ENCODE results near the gene CEBPA.

Gene CEBPA

DNA sequence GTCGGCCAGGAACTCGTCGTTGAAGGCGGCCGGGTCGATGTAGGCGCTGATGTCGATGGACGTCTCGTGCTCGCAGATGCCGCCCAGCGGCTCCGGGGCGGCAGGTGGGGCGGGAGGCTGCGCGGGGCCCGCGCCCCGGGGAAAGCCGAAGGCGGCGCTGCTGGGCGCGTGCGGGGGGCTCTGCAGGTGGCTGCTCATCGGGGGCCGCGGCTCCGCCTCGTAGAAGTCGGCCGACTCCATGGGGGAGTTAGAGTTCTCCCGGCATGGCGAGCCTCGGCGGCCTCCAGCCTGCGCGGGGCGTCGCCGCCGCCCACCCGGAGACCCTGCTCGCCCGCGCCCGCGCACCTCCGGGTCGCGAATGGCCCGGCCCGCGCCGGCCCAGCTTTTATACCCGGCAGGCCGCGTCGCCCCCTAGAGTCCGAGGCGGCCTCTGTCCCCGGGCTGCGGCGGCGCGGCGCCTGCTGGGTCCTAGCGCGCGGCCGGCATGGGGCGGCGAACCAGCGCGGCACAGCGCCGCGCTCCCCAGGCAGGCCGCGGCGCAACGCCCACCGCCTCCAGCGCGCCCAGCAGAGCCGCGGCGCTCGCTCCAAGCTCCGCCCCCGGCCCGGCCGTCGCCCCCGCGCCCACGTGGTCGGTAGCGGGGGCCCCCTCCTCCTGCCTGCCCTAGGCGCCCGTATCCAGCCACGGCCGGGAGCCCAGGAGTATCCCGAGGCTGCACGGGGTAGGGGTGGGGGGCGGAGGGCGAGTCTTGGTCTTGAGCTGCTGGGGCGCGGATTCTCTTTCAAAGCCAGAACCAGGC lies at the start of gene CEBPA:
Gene CEBPA (minus strand): TSS at position 360 of the 799 bp plus-strand sequence. CDS start 120 bp downstream, at position 240.
- peak; percentile 77 for DNase-seq

DNA sequence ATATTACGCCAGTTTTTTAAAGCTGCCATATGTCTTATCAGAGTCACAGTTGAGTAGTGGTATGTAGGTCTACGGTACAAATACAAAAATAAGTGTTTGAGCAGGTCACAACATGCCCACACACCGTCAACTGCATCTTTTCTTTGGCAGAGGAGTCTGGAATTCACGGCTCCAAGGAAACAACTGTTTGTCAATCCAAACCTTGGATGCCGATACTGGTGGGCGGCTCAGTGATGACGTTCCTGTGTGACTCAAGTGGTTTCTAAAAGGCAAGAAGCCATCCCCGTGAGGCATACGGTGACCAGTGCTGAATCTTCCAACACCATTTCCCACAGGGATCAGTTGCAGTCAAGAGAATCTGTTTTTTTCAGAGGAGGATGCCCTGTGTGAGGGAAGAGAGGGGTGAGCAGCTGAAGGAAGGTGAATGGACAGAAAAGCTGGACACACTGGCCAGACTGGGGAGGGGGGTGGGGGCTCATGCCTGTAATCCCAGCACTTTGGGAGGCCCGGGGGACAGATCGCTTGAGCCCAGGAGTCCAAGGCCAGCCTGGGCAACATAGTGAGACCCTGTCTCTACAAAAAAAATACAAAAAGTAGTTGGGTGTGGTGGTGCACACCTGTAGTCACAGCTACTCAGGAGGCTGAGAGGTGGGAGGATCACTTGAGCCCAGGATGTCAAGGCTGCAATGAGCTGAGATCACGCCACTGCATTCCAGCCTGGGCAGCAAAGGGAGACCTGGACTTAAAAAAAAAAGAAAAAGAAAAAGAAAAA lies 48.4 kb upstream of the CEBPA start:
- DNase-seq: no peak

DNA sequence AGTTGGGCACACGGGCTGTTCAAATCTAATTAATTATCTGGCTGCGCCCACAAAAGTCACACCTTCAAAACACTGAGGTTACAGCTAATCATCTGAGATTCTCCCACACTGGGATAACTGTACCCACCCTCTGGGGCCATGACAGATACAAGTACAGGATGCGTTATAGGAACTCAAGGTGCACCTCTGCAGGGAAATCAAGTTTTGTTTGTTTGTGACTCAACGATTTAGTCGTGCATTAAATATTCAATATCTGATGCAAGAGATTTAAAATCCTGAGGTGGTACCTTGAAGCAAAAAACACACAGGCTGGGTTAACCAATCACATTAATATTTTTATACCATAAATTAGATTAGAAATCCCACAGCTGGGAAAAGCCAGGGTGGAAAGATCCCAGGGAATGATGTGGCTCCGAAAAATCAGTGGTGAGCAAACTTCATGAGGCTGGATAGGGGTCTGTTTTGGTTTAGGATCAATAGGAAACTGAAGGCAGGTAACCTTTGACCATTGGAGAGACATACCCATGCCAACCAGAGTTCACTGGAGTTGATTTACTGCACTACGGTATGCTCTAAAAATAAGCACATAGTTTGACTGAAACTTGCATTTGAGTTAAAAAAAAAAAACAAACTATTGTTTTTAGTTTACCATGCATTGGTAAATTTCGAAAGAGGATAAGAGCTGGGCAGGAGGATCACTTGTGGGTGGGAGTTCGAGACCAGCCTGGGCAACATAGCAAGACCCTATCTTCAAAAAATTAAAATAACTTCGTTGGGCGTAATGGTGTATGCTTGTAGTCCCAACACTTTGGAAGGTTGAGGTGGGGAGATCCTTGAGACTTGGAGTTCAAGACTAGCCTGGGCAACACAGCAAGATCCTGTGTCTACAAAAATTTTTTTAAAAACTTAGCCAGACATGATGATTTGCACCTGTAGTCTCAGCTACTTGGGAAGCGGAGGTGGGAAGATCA lies 47.3 kb upstream of the CEBPA start:
- no peak for DNase-seq

- DNase-seq: no peak
These were observed 46.1 kb upstream of the CEBPA start for GRCh38 chr19:33348301-33349010.

- DNase-seq: no peak
These were observed 45.0 kb upstream of the CEBPA start for GRCh38 chr19:33347300-33347699.

GRCh38 chr19:33346665-33347064 lies 44.3 kb upstream of the CEBPA start:
- DNase-seq: no peak

DNA sequence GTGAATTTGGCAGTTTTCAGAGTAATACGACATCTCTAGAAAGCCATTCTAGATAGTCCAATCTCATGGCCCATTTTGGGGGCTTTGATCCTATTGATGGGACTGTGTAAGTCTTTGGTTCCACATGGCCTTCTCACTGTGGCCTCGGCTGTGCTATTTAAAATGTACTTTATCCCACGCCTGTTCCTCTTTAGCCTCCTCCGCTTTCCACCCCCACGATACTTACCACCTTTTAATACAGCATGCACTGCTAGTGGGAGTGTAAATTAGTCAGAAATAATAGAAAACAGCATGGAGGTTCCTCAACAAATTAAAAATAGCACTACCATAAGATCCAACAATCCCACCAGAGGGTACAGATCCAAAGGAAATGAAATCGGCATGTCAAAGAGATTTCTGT lies 42.8 kb upstream of the CEBPA start:
- DNase-seq: no peak

- no peak for DNase-seq
These were observed 42.2 kb upstream of the CEBPA start for GRCh38 chr19:33344573-33344925.

GRCh38 chr19:33343859-33344572 lies 41.7 kb upstream of the CEBPA start:
- peak; percentile 9 for DNase-seq

DNA sequence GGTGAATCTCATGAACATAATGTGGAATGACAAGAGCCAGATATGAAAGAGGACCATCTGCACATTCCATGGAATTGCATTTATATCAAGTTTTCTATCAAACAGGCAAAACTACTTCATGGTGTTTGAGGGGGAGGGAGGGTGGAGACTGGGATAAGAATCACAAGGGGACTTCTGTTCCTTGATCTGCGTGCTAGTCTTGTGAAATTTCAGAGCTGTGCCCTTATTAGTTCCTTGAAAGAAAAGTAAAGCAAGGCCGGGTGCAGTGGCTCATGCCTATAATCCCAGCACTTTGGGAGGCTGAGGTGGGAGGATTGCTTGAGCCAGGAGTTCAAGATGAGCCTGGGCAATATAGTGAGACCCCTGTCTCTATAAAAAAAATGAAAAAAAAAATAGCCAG lies 41.0 kb upstream of the CEBPA start:
- no peak for DNase-seq

GRCh38 chr19:33340991-33341390 lies 38.7 kb upstream of the CEBPA start:
- DNase-seq: no peak

GRCh38 chr19:33339016-33339984 lies 37.0 kb upstream of the CEBPA start:
- no peak for DNase-seq

GRCh38 chr19:33335446-33335845 lies 33.1 kb upstream of the CEBPA start:
- DNase-seq: no peak

GRCh38 chr19:33334271-33334670 lies 31.9 kb upstream of the CEBPA start:
- DNase-seq: no peak

DNA sequence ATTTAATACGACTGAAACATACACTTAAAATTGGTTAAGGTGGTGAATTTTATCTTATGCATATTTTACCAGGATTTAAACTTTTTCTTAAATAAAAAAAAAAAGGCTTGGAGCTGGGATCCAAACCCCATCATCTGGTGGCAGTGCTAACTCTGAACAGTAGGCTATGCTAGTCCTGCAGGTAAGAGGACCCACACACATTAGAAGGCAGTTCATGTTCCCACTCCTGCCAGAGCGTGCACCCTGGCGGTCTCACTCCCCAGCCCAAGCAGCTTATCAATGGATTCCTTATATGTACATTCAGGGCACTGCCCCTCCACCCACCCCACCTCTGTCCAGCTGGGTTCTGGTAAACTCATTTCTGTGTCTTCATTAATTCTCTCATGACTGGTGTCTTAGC lies 31.3 kb upstream of the CEBPA start:
- no peak for DNase-seq

GRCh38 chr19:33333151-33333550 lies 30.8 kb upstream of the CEBPA start:
- no peak for DNase-seq

- DNase-seq: no peak
These were observed 29.9 kb upstream of the CEBPA start for GRCh38 chr19:33332248-33332647.

- DNase-seq: no peak
These were observed 27.4 kb upstream of the CEBPA start for GRCh38 chr19:33329736-33330135.

DNA sequence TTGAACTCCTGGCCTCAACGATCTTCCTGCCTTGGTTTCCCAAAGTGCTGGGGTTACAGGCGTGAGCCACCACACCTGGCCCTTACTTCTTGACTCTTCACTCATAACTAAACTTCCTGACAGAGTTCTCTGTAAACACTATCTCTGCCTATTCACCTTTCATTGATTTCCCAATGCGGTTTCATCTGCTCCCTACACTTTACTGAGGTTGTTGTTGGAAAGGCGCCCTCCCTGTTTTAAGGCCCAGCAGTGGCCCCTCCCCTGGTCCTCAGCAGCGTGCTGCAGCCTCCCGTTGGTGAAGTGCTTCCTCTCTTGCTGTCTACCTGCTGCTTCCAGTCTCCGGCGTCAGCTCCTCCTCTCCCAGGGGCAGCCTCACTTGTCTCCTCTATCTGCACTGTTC lies 26.7 kb upstream of the CEBPA start:
- DNase-seq: no peak

- no peak for DNase-seq
These were observed 23.6 kb upstream of the CEBPA start for GRCh38 chr19:33325920-33326319.

- no peak for DNase-seq
These were observed 22.3 kb upstream of the CEBPA start for GRCh38 chr19:33324628-33325027.
